GM18511 (cell line): ENCODE data around the gene CPEB3.

Experiments
- ATAC-seq: cut with Tn5 transposase; IDR thresholded peaks from one replicate; pipeline ENCODE4 v1.9.1; 2021; ENCODE audit warnings: mild to moderate bottlenecking, moderate library complexity; ENCODE audit not compliant: unreplicated experiment

Gene CPEB3

DNA sequence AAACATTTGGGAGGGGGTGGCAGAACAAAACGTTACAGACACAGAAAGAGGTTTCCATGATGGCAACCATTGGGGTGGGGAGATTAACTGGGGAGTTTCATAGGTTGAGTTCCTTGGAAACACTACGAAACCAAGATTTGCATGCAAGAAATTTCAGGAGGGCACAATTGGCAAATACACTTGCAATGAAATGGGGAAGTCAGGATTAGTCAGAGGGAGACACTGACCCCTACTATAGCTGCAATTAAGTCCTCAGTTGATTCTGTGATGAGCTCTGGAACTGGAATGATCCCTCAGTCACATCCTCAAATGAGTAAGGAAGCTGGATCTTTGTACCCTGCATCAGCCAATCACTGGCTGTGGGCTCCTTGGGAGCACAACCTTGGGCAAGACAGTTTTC is 22.1 kb downstream of the CPEB3 start:
- no peak for ATAC-seq

- no peak for ATAC-seq
Measured at GRCh38 chr10:92267343-92267742, 23.5 kb downstream of the CPEB3 start.

GRCh38 chr10:92265687-92266258 is 25.1 kb downstream of the CPEB3 start:
- peak; percentile 70 for ATAC-seq

GRCh38 chr10:92264249-92264648 is 26.6 kb downstream of the CPEB3 start:
- ATAC-seq: no peak

DNA sequence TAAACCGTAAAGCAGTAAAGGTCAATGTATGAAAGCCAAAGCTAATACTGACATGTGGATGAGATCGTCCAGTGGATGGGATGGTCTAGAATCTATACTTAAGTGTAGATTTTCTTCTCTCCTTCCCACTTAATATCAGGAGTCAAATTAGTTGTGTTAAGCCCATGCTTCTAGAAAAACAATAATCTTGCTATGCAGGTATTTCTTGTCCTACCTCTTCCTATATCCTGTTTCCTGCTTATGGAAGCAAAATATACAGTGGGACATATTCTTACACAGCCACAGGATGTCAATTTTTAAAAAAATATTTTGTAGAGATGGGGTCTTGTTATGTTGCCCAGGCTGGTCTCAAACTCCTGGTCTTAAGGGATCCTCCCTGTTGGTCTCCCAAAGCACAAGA is 27.5 kb downstream of the CPEB3 start:
- no peak for ATAC-seq

GRCh38 chr10:92248566-92248965 is 42.3 kb downstream of the CPEB3 start:
- ATAC-seq: no peak

DNA sequence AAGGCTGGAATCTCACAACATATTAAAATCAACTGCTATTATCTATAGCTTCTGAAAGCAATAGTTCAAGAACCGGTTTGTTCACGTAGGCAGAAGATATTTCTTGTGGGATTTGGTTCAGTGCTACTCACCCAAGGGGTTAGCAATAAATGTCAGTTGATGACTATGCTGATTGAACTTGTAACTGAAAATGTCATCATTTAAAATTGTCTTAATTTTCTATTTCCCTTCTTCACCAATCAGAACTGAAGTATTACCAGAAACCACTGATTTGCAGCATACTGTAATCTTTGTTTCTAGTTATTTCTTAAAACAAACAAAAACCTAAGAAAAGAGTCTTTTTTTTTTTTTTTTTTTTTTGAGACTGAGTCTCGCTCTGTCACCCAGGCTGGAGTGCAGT is 46.1 kb downstream of the CPEB3 start:
- peak; percentile 44 for ATAC-seq

- ATAC-seq: no peak
Measured at GRCh38 chr10:92242910-92243671, 47.8 kb downstream of the CPEB3 start.

GRCh38 chr10:92242380-92242779 is 48.5 kb downstream of the CPEB3 start:
- ATAC-seq: no peak

GRCh38 chr10:92241501-92241900 is 49.4 kb downstream of the CPEB3 start:
- ATAC-seq: no peak

DNA sequence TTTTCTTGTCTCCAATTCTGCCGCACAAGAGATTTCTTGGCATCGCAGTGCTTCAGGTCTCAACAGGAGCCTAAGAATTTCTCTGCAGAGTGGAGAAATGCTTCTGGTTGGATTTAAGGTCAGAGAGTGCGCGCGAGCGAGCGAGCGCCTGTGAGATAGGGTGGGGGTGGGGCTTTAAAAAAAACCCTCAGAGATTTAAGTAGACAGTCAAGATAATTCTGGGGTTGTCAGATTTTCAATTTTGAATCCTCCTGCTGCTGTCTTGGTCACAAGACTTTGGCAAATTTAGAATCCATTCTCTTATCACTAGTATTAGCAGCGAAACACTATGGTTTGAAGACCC is 49.7 kb downstream of the CPEB3 start:
- ATAC-seq: no peak

- ATAC-seq: peak; percentile 62
Measured at GRCh38 chr10:92240289-92241157, 50.4 kb downstream of the CPEB3 start.

GRCh38 chr10:92239600-92240288 is 51.1 kb downstream of the CPEB3 start:
- peak; percentile 49 for ATAC-seq

GRCh38 chr10:92239151-92239599 is 51.7 kb downstream of the CPEB3 start:
- no peak for ATAC-seq

DNA sequence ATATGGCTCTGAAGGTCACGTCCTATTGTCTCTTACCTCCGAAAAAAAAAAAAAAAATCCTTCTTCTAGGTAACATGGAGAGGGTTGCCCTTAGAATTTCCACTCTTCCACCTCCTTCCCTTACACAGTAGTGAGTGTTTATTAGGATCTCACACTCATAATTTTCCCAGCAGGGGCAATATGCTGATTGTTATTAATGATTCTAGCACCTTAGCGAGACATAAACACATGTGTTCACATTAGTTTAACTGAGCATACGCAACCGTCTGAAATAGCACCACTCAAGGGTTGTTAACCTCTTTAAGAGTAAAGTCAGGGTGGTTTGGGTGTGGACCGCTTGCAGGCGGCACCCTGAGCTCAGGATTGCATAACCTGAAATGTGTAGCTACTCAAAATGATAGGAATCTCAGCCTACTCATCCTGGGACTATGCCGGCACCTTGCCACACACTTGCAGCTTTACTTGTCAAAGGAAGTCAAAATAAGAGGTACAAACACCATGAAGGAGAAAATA is 52.2 kb downstream of the CPEB3 start:
- no peak for ATAC-seq

GRCh38 chr10:92238054-92238585 is 52.8 kb downstream of the CPEB3 start:
- no peak for ATAC-seq

- no peak for ATAC-seq
Measured at GRCh38 chr10:92231196-92231595, 59.7 kb downstream of the CPEB3 start.

DNA sequence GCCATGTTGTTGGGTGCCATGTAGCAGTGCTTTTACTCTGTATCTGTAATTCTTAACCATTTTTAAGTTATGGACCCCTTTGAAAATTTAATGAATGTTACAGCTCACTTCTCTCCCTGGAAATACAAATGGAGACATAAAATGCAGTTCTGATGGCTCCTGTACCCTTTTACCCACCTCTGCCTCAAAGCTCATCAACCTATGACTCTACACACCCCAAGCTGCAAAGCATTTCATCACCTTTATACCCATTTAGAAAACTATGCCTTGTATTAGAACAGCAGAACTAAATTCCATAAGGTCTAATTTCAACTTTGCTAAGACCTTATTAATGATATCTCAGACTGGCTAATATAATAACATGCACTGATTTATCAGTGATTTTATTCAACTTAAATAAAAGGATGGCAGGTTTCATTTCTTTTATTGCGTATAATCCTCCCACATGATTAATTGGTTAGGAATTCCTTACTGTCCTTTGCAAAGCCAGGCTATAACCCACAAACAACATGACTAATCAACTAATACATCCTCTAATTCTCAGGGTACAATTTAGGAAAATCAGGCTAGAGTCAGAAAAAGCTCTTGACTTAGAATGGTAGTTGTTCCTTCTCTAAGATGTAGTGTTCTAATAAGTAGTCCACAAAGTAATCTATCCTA is 68.1 kb downstream of the CPEB3 start:
- ATAC-seq: no peak

DNA sequence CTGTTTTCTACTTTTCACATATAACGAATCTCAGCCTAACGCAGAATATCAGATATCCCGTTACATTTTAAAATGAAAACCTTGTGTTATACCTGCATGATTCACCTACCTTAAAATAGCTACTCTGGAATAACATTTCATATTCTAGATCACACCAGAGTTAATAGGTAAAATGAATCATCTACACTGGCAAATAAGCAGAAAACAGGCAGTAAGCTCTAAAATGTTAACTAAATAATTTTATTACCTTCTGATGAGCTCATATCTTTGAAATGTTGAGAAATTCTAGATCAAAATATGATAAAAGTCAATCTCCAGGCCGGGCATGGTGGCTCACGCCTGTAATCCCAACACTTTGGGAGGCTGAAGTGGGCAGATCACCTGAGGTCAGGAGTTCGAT is 71.3 kb downstream of the CPEB3 start:
- ATAC-seq: no peak

DNA sequence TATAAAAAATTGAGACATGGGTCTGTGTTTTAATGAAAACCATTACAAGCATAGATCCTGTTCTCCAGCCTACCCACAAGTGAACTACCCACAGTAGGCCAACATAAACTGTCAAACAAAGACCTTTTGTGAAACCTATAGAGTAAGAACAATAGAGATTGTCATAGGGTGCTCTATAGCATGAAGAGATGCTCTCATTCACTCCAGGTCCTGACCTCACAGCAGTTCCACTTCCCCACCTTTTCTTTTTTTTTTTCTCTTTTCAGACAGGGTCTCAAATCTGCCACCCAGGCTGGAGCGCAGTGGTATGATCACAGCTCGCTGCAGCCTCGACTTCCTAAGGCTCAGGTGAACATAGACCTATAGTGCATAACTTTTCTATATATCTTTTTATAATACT is 72.3 kb downstream of the CPEB3 start:
- no peak for ATAC-seq
